Keratinocyte (primary cell): ENCODE results near the gene ALDOB. TPM values are rescaled to one million over a fixed set of nuclear protein-coding genes. Genes with fewer than 3 reads are reported as not detected.

Experiments used
- DNase-seq: peaks from one replicate; pipeline ENCODE4 v3.0.0-alpha.2; 2011; ENCODE audit warnings: low read depth, missing footprints, low spot score
- FAIRE-seq: peaks from 2 replicates; lab custom pipeline; 2011; peaks lifted over from hg19 to GRCh38; lab: Jason Lieb, UNC
- H2AFZ ChIP-seq: 2 replicates; pipeline ENCODE4 v1.6.0; 2012; ENCODE audit warnings: low read length, control low read depth, inconsistent platforms; ENCODE audit not compliant: control insufficient read depth
- H3K27ac ChIP-seq: 2 replicates; pipeline ENCODE4 v1.5.1; 2011; ENCODE audit warnings: low read length; ENCODE audit not compliant: control insufficient read depth, insufficient read depth
- H3K27me3 ChIP-seq: 3 replicates; pipeline ENCODE4 v1.6.0; 2011; ENCODE audit warnings: low read length; ENCODE audit not compliant: control insufficient read depth, insufficient read depth; ENCODE audit errors: extremely low read depth
- H3K36me3 ChIP-seq, 2 experiments: 2 replicates in 1 of 2; 3 replicates in 1 of 2; pipeline ENCODE4 v1.5.1; 2011; ENCODE audit warnings: low read length in 2 of 2, mild to moderate bottlenecking in 1 of 2; ENCODE audit not compliant: control insufficient read depth in 2 of 2, insufficient read depth in 2 of 2; ENCODE audit errors: extremely low read depth in 1 of 2
- H3K4me1 ChIP-seq: 3 replicates; pipeline ENCODE4 v1.5.1; 2011; ENCODE audit warnings: low read length; ENCODE audit not compliant: control insufficient read depth, insufficient read depth; ENCODE audit errors: extremely low read depth
- H3K4me2 ChIP-seq: 3 replicates; pipeline ENCODE4 v1.6.0; 2011; ENCODE audit warnings: low read depth, low read length; ENCODE audit not compliant: control insufficient read depth, insufficient read depth; ENCODE audit errors: extremely low read depth
- H3K4me3 ChIP-seq, 3 experiments: fragments of 200-600 bp in 1 of 3; sonication (generic) in 1 of 3; 2 replicates in 2 of 3; 3 replicates in 1 of 3; pipeline ENCODE4 v1.5.1; 2011 to 2016; ENCODE audit warnings: low read length in 3 of 3, mild to moderate bottlenecking in 3 of 3, control low read depth in 2 of 3, inconsistent platforms in 1 of 3, low read depth in 1 of 3, mixed read lengths in 1 of 3, mixed run types in 1 of 3, moderate library complexity in 1 of 3; ENCODE audit not compliant: control insufficient read depth in 2 of 3, insufficient read depth in 2 of 3; ENCODE audit errors: extremely low read depth in 1 of 3
- H3K79me2 ChIP-seq: 2 replicates; pipeline ENCODE4 v1.6.0; 2012; ENCODE audit warnings: low read length; ENCODE audit not compliant: control insufficient read depth, insufficient read depth
- H3K9ac ChIP-seq: 3 replicates; pipeline ENCODE4 v1.6.0; 2011; ENCODE audit warnings: low read length; ENCODE audit not compliant: control insufficient read depth, insufficient read depth; ENCODE audit errors: extremely low read depth
- H3K9me1 ChIP-seq: 3 replicates; pipeline ENCODE4 v1.6.0; 2011; ENCODE audit warnings: low read length; ENCODE audit not compliant: control insufficient read depth, insufficient read depth; ENCODE audit errors: extremely low read depth
- H3K9me3 ChIP-seq: 2 replicates; pipeline ENCODE4 v1.5.1; 2012; ENCODE audit warnings: low read depth, low read length; ENCODE audit not compliant: control insufficient read depth
- H4K20me1 ChIP-seq: 3 replicates; pipeline ENCODE4 v1.6.0; 2011; ENCODE audit warnings: low read length; ENCODE audit not compliant: control insufficient read depth, insufficient read depth; ENCODE audit errors: extremely low read depth
- CTCF ChIP-seq, 3 experiments: IDR thresholded peaks in 1 of 3; conservative IDR thresholded peaks in 1 of 3; optimal IDR thresholded peaks in 1 of 3; 2 replicates in 2 of 3; 3 replicates in 1 of 3; pipeline versions ENCODE3 to v1.5.1; 2011; ENCODE audit warnings: low read length in 3 of 3, mild to moderate bottlenecking in 3 of 3, moderate library complexity in 2 of 3, control low read depth in 1 of 3, inconsistent platforms in 1 of 3; ENCODE audit not compliant: insufficient read depth in 2 of 3; ENCODE audit errors: extremely low read depth in 1 of 3
- EZH2 ChIP-seq: IDR thresholded peaks from one replicate; pipeline ENCODE4 v1.6.1; 2012; ENCODE audit warnings: inconsistent platforms, mild to moderate bottlenecking, low read length, moderate library complexity
- dilution Hi-C: fragments of 300-500 bp; cut with MboI; formaldehyde crosslinking; loops from one replicate; pipeline ENCODE4 v1.7.0; 2020; ENCODE audit warnings: low sequenced_read_pairs; ENCODE audit not compliant: extremely low pct_ligation_motif_present
- polyA plus RNA-seq, 5 experiments: library from polyadenylated mRNA; depleted of rRNA in 3 of 5; stranded (reverse) in 3 of 5; stranded (forward) in 1 of 5; unstranded in 1 of 5; fragments of >200 nt; gene quantifications; 1 replicate in 1 of 5; 2 replicates in 3 of 5; 3 replicates in 1 of 5; pipeline versions ENCODE4 v1.2.1 to v1.2.3, GENCODE V29; 2011 to 2012; ENCODE audit warnings: missing spikeins in 2 of 5, low read depth in 1 of 5, low replicate concordance in 1 of 5

The ALDOB gene
- polyA plus RNA-seq, 1 donor (not counting 4 experiments of a cell fraction or from before 2014, with no cell fraction given): not detected

- Histone ChIP-seq H3K4me2 (no peak overlapping the region), H2AFZ (no peak overlapping the region), H3K9me1 (no peaks in the 10 kb centered on the region), H4K20me1 (no peaks in the 10 kb centered on the region), H3K9ac (no peak overlapping the region), H3K36me3 (no peaks in the 10 kb centered on the region), H3K4me1 (no peaks in the 10 kb centered on the region), H3K4me3 (no peak overlapping the region), H3K27me3 (no peaks in the 10 kb centered on the region), H3K79me2 (no peaks in the 10 kb centered on the region), H3K27ac (no peak overlapping the region), H3K9me3 (no peaks in the 10 kb centered on the region)
- no peak for TF ChIP-seq EZH2
- FAIRE-seq (no peak), DNase-seq (no peak)
- dilution Hi-C loops: no loop called here
These were observed 15.7 kb downstream of the ALDOB start for GRCh38 chr9:101419863-101420262.

GRCh38 chr9:101418518-101419430, 16.8 kb downstream of the ALDOB start:
- H3K9ac ChIP-seq: no peak overlapping the region
- DNase-seq: no peak
- no peaks in the 10 kb centered on the region for H3K79me2 ChIP-seq
- no peak for TF ChIP-seq EZH2
- TF ChIP-seq CTCF (optimal IDR thresholded peaks at IDR 0.05 in 1 of 3, IDR thresholded peaks at IDR 0.05 in 1 of 3, conservative IDR thresholded peaks at IDR 0.05 in 1 of 3; ENCODE audit: extremely low read depth in 1 of 3, insufficient read depth in 2 of 3, low read length in 3 of 3): no peak
- H3K4me1 ChIP-seq: no peaks in the 10 kb centered on the region
- no peak overlapping the region for H3K4me3 ChIP-seq
- no peaks in the 10 kb centered on the region for H4K20me1 ChIP-seq
- no peaks in the 10 kb centered on the region for H3K9me3 ChIP-seq
- dilution Hi-C loops: no loop called here
- H3K9me1 ChIP-seq: no peaks in the 10 kb centered on the region
- FAIRE-seq: no peak
- no peaks in the 10 kb centered on the region for H3K36me3 ChIP-seq
- no peak overlapping the region for H3K27ac ChIP-seq
- no peak overlapping the region for H2AFZ ChIP-seq
- no peak overlapping the region for H3K4me2 ChIP-seq
- no peaks in the 10 kb centered on the region for H3K27me3 ChIP-seq
